A549 (cell line): ENCODE results near the gene FRMD8. TPM values are rescaled to one million over a fixed set of nuclear protein-coding genes. Genes with fewer than 3 reads are reported as not detected.
A peak's percentile ranks its signal among the peaks of the same experiment; 100 is the strongest.

ENCODE experiments used
- ATAC-seq, 2 experiments: fragments of 200-7000 bp in 1 of 2; fragments of >200 bp in 1 of 2; cut with Nextera tagmentation in 1 of 2; cut with Tn5 transposase in 1 of 2; 3 replicates each; pipeline versions ENCODE4 v1.8.0 to v1.9.1; 2018 to 2020; ENCODE audit warnings: mild to moderate bottlenecking in 1 of 2, moderate library complexity in 1 of 2
- CTCF ChIA-PET: fragments of 300-600 bp; sonication (Branson Sonifier 250); formaldehyde crosslinking; extraction: SDS; loops from one replicate; lab custom pipeline; 2021; ENCODE audit warnings: antibody characterized with exemption, inconsistent platforms; lab: Yijun Ruan, JAX
- POLR2A ChIA-PET: fragments of 350-600 bp; formaldehyde crosslinking; extraction: SDS; loops from one replicate; lab custom pipeline; 2021; ENCODE audit warnings: antibody characterized with exemption, inconsistent platforms; lab: Yijun Ruan, JAX
- DNase-seq, 2 experiments: peaks; one replicate each; pipeline versions ENCODE4 v3.0.0 to v3.0.0-alpha.2; 2011 to 2016; ENCODE audit warnings: low read depth in 1 of 2, low spot score in 1 of 2
- FAIRE-seq: peaks from 2 replicates; lab custom pipeline; 2011; peaks lifted over from hg19 to GRCh38; lab: Jason Lieb, UNC
- H3K27ac ChIP-seq, 2 experiments: fragments of >200 bp; sonication (Bioruptor Twin); formaldehyde crosslinking; 3 replicates each; pipeline ENCODE4 v1.5.1; 2016 to 2017
- H3K4me1 ChIP-seq: fragments of >200 bp; sonication (Bioruptor Twin); formaldehyde crosslinking; 3 replicates; pipeline ENCODE4 v1.6.1; 2016
- H3K4me2 ChIP-seq: fragments of >200 bp; sonication (Bioruptor Twin); formaldehyde crosslinking; 3 replicates; pipeline ENCODE4 v1.6.1; 2016
- H3K4me3 ChIP-seq: fragments of >200 bp; sonication (Bioruptor Twin); formaldehyde crosslinking; 3 replicates; pipeline ENCODE4 v1.5.1; 2016
- H3K9me3 ChIP-seq: fragments of >200 bp; sonication (Bioruptor Twin); formaldehyde crosslinking; 3 replicates; pipeline ENCODE4 v1.6.1; 2016
- ATOH8 ChIP-seq: fragments of 250-450 bp; sonication (Bioruptor Pico); IDR thresholded peaks from 2 replicates; pipeline ENCODE4 v1.5.0; 2020; ENCODE audit warnings: low read depth, mild to moderate bottlenecking, moderate library complexity
- EP300 ChIP-seq, 2 experiments: fragments of >200 bp; sonication (Bioruptor Twin); formaldehyde crosslinking; IDR thresholded peaks; 2 replicates in 1 of 2; 3 replicates in 1 of 2; pipeline ENCODE4 v1.6.1; 2016 to 2017
- FOSL2 ChIP-seq, 2 experiments: fragments of 450-650 bp in 1 of 2; fragments of >200 bp in 1 of 2; sonication (Bioruptor Twin) in 1 of 2; formaldehyde crosslinking; IDR thresholded peaks; 2 replicates each; pipeline versions ENCODE4 v1.5.0 to v1.6.1; 2016 to 2020; ENCODE audit warnings: mild to moderate bottlenecking in 1 of 2, moderate library complexity in 1 of 2
- HEYL ChIP-seq: fragments of 250-450 bp; sonication (Bioruptor Pico); IDR thresholded peaks from 2 replicates; pipeline ENCODE4 v1.8.0; 2021; ENCODE audit warnings: mild to moderate bottlenecking, moderate library complexity
- HOXB5 ChIP-seq: fragments of 250-450 bp; sonication (Bioruptor Pico); IDR thresholded peaks from 2 replicates; pipeline ENCODE4 v1.5.0; 2020; ENCODE audit warnings: mild to moderate bottlenecking, moderate library complexity
- KDM1A ChIP-seq: fragments of 200-600 bp; sonication (generic); IDR thresholded peaks from 2 replicates; pipeline ENCODE4 v1.6.1; 2016; ENCODE audit warnings: low read depth, mild to moderate bottlenecking
- KDM5A ChIP-seq: fragments of 200-600 bp; sonication (generic); IDR thresholded peaks from 2 replicates; pipeline ENCODE4 v1.6.1; 2016; ENCODE audit warnings: antibody characterized with exemption, mild to moderate bottlenecking
- NR3C1 ChIP-seq: fragments of >200 bp; sonication (Bioruptor Twin); formaldehyde crosslinking; IDR thresholded peaks from 3 replicates; pipeline ENCODE4 v1.6.1; 2017
- POLR2A ChIP-seq: IDR thresholded peaks from 2 replicates; pipeline ENCODE4 v1.6.1; 2012; ENCODE audit warnings: mild to moderate bottlenecking, low read length
- RARB ChIP-seq: fragments of 250-450 bp; sonication (Bioruptor Pico); IDR thresholded peaks from 2 replicates; pipeline ENCODE4 v1.8.0; 2021; ENCODE audit warnings: mild to moderate bottlenecking, moderate library complexity
- RNF2 ChIP-seq: fragments of 200-600 bp; sonication (generic); IDR thresholded peaks from 2 replicates; pipeline ENCODE4 v1.6.1; 2016; ENCODE audit warnings: low read depth, mild to moderate bottlenecking, antibody characterized with exemption, moderate library complexity, borderline replicate concordance
- SMC3 ChIP-seq: fragments of >200 bp; sonication (Bioruptor Twin); formaldehyde crosslinking; IDR thresholded peaks from 3 replicates; pipeline ENCODE4 v1.6.1; 2018; ENCODE audit warnings: inconsistent platforms
- SREBF2 ChIP-seq: fragments of 450-650 bp; IDR thresholded peaks from 2 replicates; pipeline ENCODE4 v1.6.1; 2014; ENCODE audit warnings: mild to moderate bottlenecking, moderate library complexity
- TFCP2L1 ChIP-seq: fragments of 250-450 bp; sonication (Bioruptor Pico); IDR thresholded peaks from 2 replicates; pipeline ENCODE4 v1.5.0; 2021; ENCODE audit warnings: mild to moderate bottlenecking
- USF2 ChIP-seq: fragments of 450-650 bp; IDR thresholded peaks from 2 replicates; pipeline ENCODE4 v1.6.1; 2014; ENCODE audit warnings: antibody characterized with exemption
- ZFP36 ChIP-seq: fragments of 450-650 bp; IDR thresholded peaks from 2 replicates; pipeline ENCODE4 v1.6.1; 2014; ENCODE audit warnings: borderline replicate concordance; ENCODE audit not compliant: partially characterized antibody
- WGBS: methylation state at CpG from one replicate; pipeline ENCODE4 v1.1.6; 2017; ENCODE audit errors: missing lambda C conversion rate; 5-methylcytosine and 5-hydroxymethylcytosine counted together
- polyA plus RNA-seq, 4 experiments: library from polyadenylated mRNA; depleted of rRNA in 3 of 4; stranded (reverse); fragments of >200 nt; fragmentation: RNase III in 1 of 4; extraction: RNeasy Plus Mini Kit Qiagen cat#74134 plus additional on column Dnase treatment in 1 of 4; gene quantifications; 2 replicates in 3 of 4; 3 replicates in 1 of 4; pipeline ENCODE4 v1.2.3, GENCODE V29; 2011 to 2017
- TF ChIP-seq, protein P1 (sequence below): IDR thresholded peaks from 2 replicates; pipeline ENCODE4 v1.6.1; 2012
- TF ChIP-seq, protein P2 (sequence below): fragments of 200-600 bp; sonication (generic); IDR thresholded peaks from 2 replicates; pipeline ENCODE4 v1.6.1; 2016; ENCODE audit warnings: antibody characterized with exemption, mild to moderate bottlenecking, moderate library complexity

FRMD8 gene
- polyA plus RNA-seq, 2 of the 4 experiments (the other 2 are of a cell fraction): 12.9 to 20.0 TPM

GRCh38 chr11:65445101-65445603 lies 58.7 kb downstream of the FRMD8 start:
- no peak for DNase-seq
- Histone ChIP-seq H3K4me3 (no peak overlapping the region), H3K4me1 (peaks cover 88% of the 10 kb centered on the region), H3K27ac (peak overlapping the region; percentile 43 to 81; a peak in 5 of 6 replicates), H3K9me3 (no peaks in the 10 kb centered on the region), H3K4me2 (0 out of 3 replicates have a peak overlapping the region, but pooled peaks have one; percentile 25)
- ChIA-PET POLR2A (interaction anchor here (0.7 to 6.9 kb wide), 12 partner anchors 9 to 170 kb away, joined by 3 to 68 read pairs (median 4); partner anchors contain the start of genes DPF2, MALAT1, NEAT1 and SCYL1), CTCF (interaction anchor here (0.7 to 5.4 kb wide), 10 partner anchors 9 to 65 kb away, joined by 3 to 36 read pairs (median 6); no protein-coding TSS in a partner anchor)
- no peak for FAIRE-seq
- TF ChIP-seq, protein P1, sequence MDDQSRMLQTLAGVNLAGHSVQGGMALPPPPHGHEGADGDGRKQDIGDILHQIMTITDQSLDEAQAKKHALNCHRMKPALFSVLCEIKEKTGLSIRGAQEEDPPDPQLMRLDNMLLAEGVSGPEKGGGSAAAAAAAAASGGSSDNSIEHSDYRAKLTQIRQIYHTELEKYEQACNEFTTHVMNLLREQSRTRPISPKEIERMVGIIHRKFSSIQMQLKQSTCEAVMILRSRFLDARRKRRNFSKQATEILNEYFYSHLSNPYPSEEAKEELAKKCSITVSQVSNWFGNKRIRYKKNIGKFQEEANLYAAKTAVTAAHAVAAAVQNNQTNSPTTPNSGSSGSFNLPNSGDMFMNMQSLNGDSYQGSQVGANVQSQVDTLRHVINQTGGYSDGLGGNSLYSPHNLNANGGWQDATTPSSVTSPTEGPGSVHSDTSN: no peak
- TF ChIP-seq SMC3 (no peak), TFCP2L1 (0 out of 2 replicates have a peak, but pooled peaks have one; percentile 57)
- peak; percentile 1; a peak in 4 of 6 replicates for ATAC-seq
- 78% methylated on average over 15 of the region's 15 CpGs for WGBS

GRCh38 chr11:65445604-65446445 lies 59.4 kb downstream of the FRMD8 start:
- ChIA-PET CTCF (interaction anchor here (0.7 to 5.4 kb wide), 15 partner anchors 8 to 69 kb away, joined by 3 to 36 read pairs (median 5); no protein-coding TSS in a partner anchor), POLR2A (interaction anchor here (0.6 to 6.9 kb wide), 14 partner anchors 9 to 402 kb away, joined by 3 to 68 read pairs (median 4); partner anchors contain the start of genes DPF2, MALAT1, NEAT1 and SCYL1)
- DNase-seq: no peak
- no peak overlapping the region for H3K4me3 ChIP-seq
- peaks cover 82% of the 10 kb centered on the region for H3K4me1 ChIP-seq
- no peaks in the 10 kb centered on the region for H3K9me3 ChIP-seq
- WGBS: 74% methylated on average over 11 of the region's 11 CpGs
- no peak for FAIRE-seq
- H3K4me2 ChIP-seq: 0 out of 3 replicates have a peak overlapping the region, but pooled peaks have one; percentile 25
- peak overlapping the region in 1 of 2 experiments; percentile 81; a peak in 4 of 6 replicates for H3K27ac ChIP-seq
- TF ChIP-seq, protein P2, sequence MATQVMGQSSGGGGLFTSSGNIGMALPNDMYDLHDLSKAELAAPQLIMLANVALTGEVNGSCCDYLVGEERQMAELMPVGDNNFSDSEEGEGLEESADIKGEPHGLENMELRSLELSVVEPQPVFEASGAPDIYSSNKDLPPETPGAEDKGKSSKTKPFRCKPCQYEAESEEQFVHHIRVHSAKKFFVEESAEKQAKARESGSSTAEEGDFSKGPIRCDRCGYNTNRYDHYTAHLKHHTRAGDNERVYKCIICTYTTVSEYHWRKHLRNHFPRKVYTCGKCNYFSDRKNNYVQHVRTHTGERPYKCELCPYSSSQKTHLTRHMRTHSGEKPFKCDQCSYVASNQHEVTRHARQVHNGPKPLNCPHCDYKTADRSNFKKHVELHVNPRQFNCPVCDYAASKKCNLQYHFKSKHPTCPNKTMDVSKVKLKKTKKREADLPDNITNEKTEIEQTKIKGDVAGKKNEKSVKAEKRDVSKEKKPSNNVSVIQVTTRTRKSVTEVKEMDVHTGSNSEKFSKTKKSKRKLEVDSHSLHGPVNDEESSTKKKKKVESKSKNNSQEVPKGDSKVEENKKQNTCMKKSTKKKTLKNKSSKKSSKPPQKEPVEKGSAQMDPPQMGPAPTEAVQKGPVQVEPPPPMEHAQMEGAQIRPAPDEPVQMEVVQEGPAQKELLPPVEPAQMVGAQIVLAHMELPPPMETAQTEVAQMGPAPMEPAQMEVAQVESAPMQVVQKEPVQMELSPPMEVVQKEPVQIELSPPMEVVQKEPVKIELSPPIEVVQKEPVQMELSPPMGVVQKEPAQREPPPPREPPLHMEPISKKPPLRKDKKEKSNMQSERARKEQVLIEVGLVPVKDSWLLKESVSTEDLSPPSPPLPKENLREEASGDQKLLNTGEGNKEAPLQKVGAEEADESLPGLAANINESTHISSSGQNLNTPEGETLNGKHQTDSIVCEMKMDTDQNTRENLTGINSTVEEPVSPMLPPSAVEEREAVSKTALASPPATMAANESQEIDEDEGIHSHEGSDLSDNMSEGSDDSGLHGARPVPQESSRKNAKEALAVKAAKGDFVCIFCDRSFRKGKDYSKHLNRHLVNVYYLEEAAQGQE: peak; percentile 29; the same call in 1 of the 2 replicates
- TF ChIP-seq KDM1A (no peak), USF2 (no peak), ATOH8 (CRISPR knock-in tag) (no peak), TFCP2L1 (0 out of 2 replicates have a peak, but pooled peaks have one; percentile 33), NR3C1 (no peak), HEYL (CRISPR knock-in tag) (no peak), RARB (no peak), KDM5A (no peak), SMC3 (no peak), POLR2A (no peak), HOXB5 (CRISPR knock-in tag) (no peak), SREBF2 (no peak), FOSL2 (IDR thresholded peaks at IDR 0.05) (no peak), FOSL2 (CRISPR knock-in tag; IDR thresholded peaks at IDR 0.05) (0 out of 2 replicates have a peak, but pooled peaks have one; percentile 2), EP300 (IDR thresholded peaks at IDR 0.05) (no peak), RNF2 (no peak), ZFP36 (no peak)
- TF ChIP-seq, protein P1: 0 out of 2 replicates have a peak, but pooled peaks have one; percentile 27
- ATAC-seq: peak; percentile 6 to 9
